ENCODE data around the gene TNFRSF14. TPM values are rescaled to one million over a fixed set of nuclear protein-coding genes. Genes with fewer than 3 reads are reported as not detected.
A peak's percentile ranks its signal among the peaks of the same experiment; 100 is the strongest.

TNFRSF14 gene
- total and polyA plus RNA-seq, 9 of the 15 experiments (the other 6 are each of a cell fraction or from before 2014, with no cell fraction given) = 0.11 to 2.3 (median 0.68) TPM; not detected in 2

- H3K27me3 ChIP-seq (ENCODE audit: control insufficient read depth in 2 of 2, insufficient read depth in 2 of 2, low read length in 2 of 2) = 0 out of 5 replicates have a peak, but pooled peaks cover 0 to 4% of the 10 kb centered on the region in 2 experiments
- FAIRE-seq (no peak), DNase-seq (ENCODE audit: extremely low read depth in 1 of 4, low spot score in 3 of 4) (peak in 3 of 4 experiments; percentile 43 to 74 (median 71)), ATAC-seq (peak; percentile 38)
- BruUV-seq (replicated peaks) = no TSS peak
- H2AFZ ChIP-seq (ENCODE audit: low read depth, low read length) = peak overlapping the region; percentile 86
- H3K4me1 ChIP-seq (replicated peaks in 1 of 2; ENCODE audit: control insufficient read depth in 2 of 2, insufficient read depth in 2 of 2, low read length in 2 of 2) = peaks cover 26 to 83% of the 10 kb centered on the region in 2 experiments
- WGBS (ENCODE audit: insufficient coverage, low coverage, missing lambda C conversion rate) = 12% methylated on average over 20 of the region's 24 CpGs
- no peaks in the 10 kb centered on the region for H4K20me1 ChIP-seq (replicated peaks; ENCODE audit: control insufficient read depth, insufficient read depth, low read length)
- peak overlapping the region; percentile 51 to 92; a peak in 3 of 4 replicates for H3K9ac ChIP-seq (ENCODE audit: insufficient read depth in 1 of 2, low read depth in 2 of 2, low read length in 2 of 2)
- POLR2A ChIA-PET = interaction anchor here (0.6 to 1.8 kb wide), 6 partner anchors 10 to 386 kb away, joined by 3 to 8 read pairs (median 3); partner anchors contain the start of gene PRXL2B
- H3K9me3 ChIP-seq (replicated peaks; ENCODE audit: control insufficient read depth, insufficient read depth, low read depth, low read length) = no peaks in the 10 kb centered on the region
- H3K36me3 ChIP-seq (ENCODE audit: control insufficient read depth, insufficient read depth, low read length) = no peaks in the 10 kb centered on the region
- H3K4me3 ChIP-seq = peak overlapping the region; percentile 25
- peak overlapping the region; percentile 69 for H3K4me2 ChIP-seq (ENCODE audit: insufficient read depth, low read length)
- in situ Hi-C loops (cut with MboI) = no loop called here
- CTCF ChIA-PET (ENCODE audit: low intra/inter-chr PET ratio) = interaction anchor here (2.7 kb wide), 1 partner anchor 230 kb away, joined by 22 read pairs; no protein-coding TSS in a partner anchor
- intact Hi-C loops (cut with micrococcal nuclease) = no loop called here
- peak overlapping the region; percentile 51; the same call in 1 of the 3 replicates for H3K27ac ChIP-seq (ENCODE audit: extremely low read depth, low read depth, low read length)
- H3K9me1 ChIP-seq (ENCODE audit: control insufficient read depth, insufficient read depth, low read length) = no peaks in the 10 kb centered on the region
- no peaks in the 10 kb centered on the region for H3K79me2 ChIP-seq (ENCODE audit: control insufficient read depth, insufficient read depth, low read length)
- TF ChIP-seq ZNF175 (CRISPR knock-in tag; IDR thresholded peaks at IDR 0.05; ENCODE audit: low read depth) (0 out of 2 replicates have a peak, but pooled peaks have one; percentile 1), NFRKB (IDR thresholded peaks at IDR 0.05; ENCODE audit: low read depth) (no peak; the same call in 1 of the 2 replicates), MECOM (CRISPR knock-in tag; IDR thresholded peaks at IDR 0.05) (no peak), SP1 (CRISPR knock-in tag; IDR thresholded peaks at IDR 0.05) (peak; percentile 37; the same call in 1 of the 2 replicates), ZNF197 (CRISPR knock-in tag; IDR thresholded peaks at IDR 0.05; ENCODE audit: low read depth) (no peak), NR2C1 (IDR thresholded peaks at IDR 0.05) (no peak), NR2C1 (tag; IDR thresholded peaks at IDR 0.05) (peak; percentile 39; the same call in 1 of the 2 replicates), DMBX1 (CRISPR knock-in tag; IDR thresholded peaks at IDR 0.05; ENCODE audit: borderline replicate concordance) (no peak), TBL1XR1 (IDR thresholded peaks at IDR 0.05; ENCODE audit: low read length in 2 of 2) (no peak), ATF1 (CRISPR knock-in tag; IDR thresholded peaks at IDR 0.05) (no peak), ATF1 (tag; IDR thresholded peaks at IDR 0.05) (0 out of 2 replicates have a peak, but pooled peaks have one; percentile 26), POLR2B (IDR thresholded peaks at IDR 0.05; ENCODE audit: low read depth, partially characterized antibody) (no peak), SMAD2 (IDR thresholded peaks at IDR 0.05; ENCODE audit: low read depth, low read length) (no peak), ZNF431 (CRISPR knock-in tag; IDR thresholded peaks at IDR 0.05) (no peak), DPF2 (IDR thresholded peaks at IDR 0.05) (no peak), CSDE1 (IDR thresholded peaks at IDR 0.05) (no peak), ZFX (CRISPR knock-in tag; IDR thresholded peaks at IDR 0.05) (peak; percentile 51), SRSF9 (IDR thresholded peaks at IDR 0.05; ENCODE audit: borderline replicate concordance, low read depth, low read length) (no peak)
- TF ChIP-seq, protein P1, sequence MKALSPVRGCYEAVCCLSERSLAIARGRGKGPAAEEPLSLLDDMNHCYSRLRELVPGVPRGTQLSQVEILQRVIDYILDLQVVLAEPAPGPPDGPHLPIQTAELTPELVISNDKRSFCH (CRISPR knock-in tag; IDR thresholded peaks at IDR 0.05) = no peak
- TF ChIP-seq, protein P1 (tag; IDR thresholded peaks at IDR 0.05) = 0 out of 2 replicates have a peak, but pooled peaks have one; percentile 18
Measured at GRCh38 chr1:2556678-2557481, 709 bp downstream of the TNFRSF14 start.
